Loucy (cell line): ENCODE data around the gene JAG2.

Experiments
- CTCF ChIP-seq: fragments of 200-600 bp; sonication (generic); conservative IDR thresholded peaks from 2 replicates; pipeline ENCODE4 v1.5.1; 2014; ENCODE audit warnings: mild to moderate bottlenecking, antibody characterized with exemption, low read length
- EZH2phosphoT487 ChIP-seq: fragments of 200-600 bp; IDR thresholded peaks from 2 replicates; pipeline ENCODE4 v1.6.1; 2018; ENCODE audit warnings: antibody characterized with exemption, mild to moderate bottlenecking, moderate library complexity, borderline replicate concordance

DNA sequence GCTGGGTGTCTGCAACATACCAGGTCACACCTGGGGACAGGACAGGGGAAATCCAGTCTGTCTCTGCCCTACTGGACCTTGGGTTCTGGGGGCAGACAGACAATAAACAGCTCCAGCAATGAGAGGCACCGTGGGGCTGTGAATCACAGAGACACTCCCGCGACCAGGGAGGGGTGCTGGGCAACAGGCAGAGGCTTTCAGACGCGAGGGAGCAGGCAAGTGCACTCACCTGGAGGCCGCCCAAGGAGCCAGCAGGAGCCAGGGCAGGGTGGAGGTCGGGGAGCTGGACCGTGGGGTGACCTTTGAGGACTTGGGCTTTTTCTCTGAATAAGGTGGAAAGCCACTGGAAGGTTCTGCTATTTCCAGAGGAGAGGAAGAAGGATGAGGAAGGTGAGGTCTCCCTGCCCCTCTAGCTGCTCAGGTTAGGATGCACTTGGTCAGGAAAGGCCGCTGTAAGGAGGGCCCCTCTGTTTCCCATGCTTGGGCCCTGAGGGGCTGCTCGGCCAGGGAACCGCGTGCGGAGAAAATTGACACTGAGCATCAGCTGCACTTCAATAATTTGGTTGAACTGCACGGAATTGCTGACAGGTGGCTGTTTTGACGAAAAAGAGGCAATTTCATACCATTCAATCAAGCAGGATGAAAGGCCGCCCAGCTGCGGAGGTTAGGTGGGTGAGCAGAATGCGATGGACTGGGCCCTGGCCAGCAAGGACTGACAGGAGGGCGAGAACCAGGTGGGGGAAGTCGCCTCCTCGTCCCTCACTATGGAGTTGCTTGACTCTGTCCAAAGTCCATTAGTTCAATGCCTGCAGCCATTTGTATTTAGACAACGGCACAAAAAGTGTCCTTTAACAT is 42.2 kb downstream of the JAG2 start:
- no peak for TF ChIP-seq CTCF
- TF ChIP-seq EZH2phosphoT487, result no peak
